H1 (cell line): ENCODE data around the gene TTC21A. TPM values are rescaled to one million over a fixed set of nuclear protein-coding genes. Genes with fewer than 3 reads are reported as not detected.

Experiments
- CTCF ChIA-PET: fragments of 300-600 bp; sonication (Branson Sonifier 250); formaldehyde crosslinking; loops from one replicate; lab custom pipeline; 2021; ENCODE audit not compliant: partially characterized antibody; lab: Charles Lee
- POLR2A ChIA-PET: fragments of 300-600 bp; sonication (Branson Sonifier 250); formaldehyde crosslinking; loops from one replicate; lab custom pipeline; 2021; ENCODE audit warnings: inconsistent platforms; ENCODE audit not compliant: partially characterized antibody; lab: Charles Lee
- DNase-seq, 2 experiments: peaks; one replicate each; pipeline versions ENCODE4 v3.0.0 to v3.0.0-alpha.2; 2010 to 2022; ENCODE audit warnings: low spot score in 2 of 2, low read depth in 1 of 2, mixed read lengths in 1 of 2
- FAIRE-seq: peaks from 2 replicates; lab custom pipeline; 2011; peaks lifted over from hg19 to GRCh38; lab: Jason Lieb, UNC
- H2AFZ ChIP-seq: 2 replicates; pipeline ENCODE4 v1.8.1; 2012; ENCODE audit warnings: low read length, inconsistent platforms
- H2AK5ac ChIP-seq: 2 replicates; pipeline ENCODE4 v1.6.1; 2013; ENCODE audit warnings: low read depth, low read length
- H2BK120ac ChIP-seq: replicated peaks from 2 replicates; pipeline ENCODE3; 2013; ENCODE audit warnings: low read depth, low read length, inconsistent platforms
- H2BK12ac ChIP-seq: 2 replicates; pipeline ENCODE4 v1.6.1; 2013; ENCODE audit warnings: low read depth, low read length
- H2BK15ac ChIP-seq: 2 replicates; pipeline ENCODE4 v1.6.1; 2013; ENCODE audit warnings: low read length
- H2BK20ac ChIP-seq: 2 replicates; pipeline ENCODE4 v1.6.1; 2013; ENCODE audit warnings: low read length
- H2BK5ac ChIP-seq: 2 replicates; pipeline ENCODE4 v1.6.1; 2013; ENCODE audit warnings: low read depth, low read length
- H3K14ac ChIP-seq: 2 replicates; pipeline ENCODE4 v1.6.1; 2013; ENCODE audit warnings: inconsistent platforms; ENCODE audit not compliant: insufficient read length
- H3K18ac ChIP-seq: 2 replicates; pipeline ENCODE4 v1.6.1; 2013; ENCODE audit warnings: low read length; ENCODE audit errors: extremely low read depth
- H3K23ac ChIP-seq: 2 replicates; pipeline ENCODE4 v1.6.1; 2013; ENCODE audit warnings: inconsistent platforms; ENCODE audit not compliant: insufficient read length
- H3K23me2 ChIP-seq: 2 replicates; pipeline ENCODE4 v1.6.1; 2013; ENCODE audit warnings: low read depth, low read length
- H3K27ac ChIP-seq: 2 replicates; pipeline ENCODE4 v1.6.1; 2011; ENCODE audit warnings: low read depth, low read length, inconsistent platforms
- H3K27me3 ChIP-seq, 4 experiments: replicated peaks in 1 of 4; 1 replicate in 1 of 4; 2 replicates in 3 of 4; pipeline versions ENCODE4 v1.6.1 to v1.8.1; 2011 to 2013; ENCODE audit warnings: low read length in 3 of 4, mild to moderate bottlenecking in 3 of 4, inconsistent platforms in 2 of 4, mixed read lengths in 2 of 4, moderate library complexity in 1 of 4; ENCODE audit not compliant: control insufficient read depth in 3 of 4, insufficient read depth in 3 of 4; ENCODE audit errors: extremely low read depth in 1 of 4
- H3K36me3 ChIP-seq, 4 experiments: 2 replicates each; pipeline versions ENCODE4 v1.6.1 to v1.8.1; 2011 to 2013; ENCODE audit warnings: mild to moderate bottlenecking in 4 of 4, low read length in 3 of 4, moderate library complexity in 2 of 4, control low read depth in 1 of 4, inconsistent platforms in 1 of 4; ENCODE audit not compliant: insufficient read depth in 4 of 4, control insufficient read depth in 2 of 4
- H3K4ac ChIP-seq: replicated peaks from 2 replicates; pipeline ENCODE3; 2013; ENCODE audit warnings: low read length, low read depth, mixed read lengths, inconsistent platforms; ENCODE audit not compliant: insufficient read length
- H3K4me1 ChIP-seq, 4 experiments: replicated peaks in 1 of 4; 1 replicate in 1 of 4; 2 replicates in 3 of 4; pipeline versions ENCODE4 v1.6.1 to v1.8.1; 2011 to 2013; ENCODE audit warnings: low read length in 3 of 4, inconsistent platforms in 2 of 4, mixed read lengths in 1 of 4; ENCODE audit not compliant: insufficient read depth in 4 of 4, control insufficient read depth in 3 of 4
- H3K4me2 ChIP-seq, 2 experiments: 2 replicates each; pipeline versions ENCODE4 v1.6.1 to v1.8.1; 2011 to 2013; ENCODE audit warnings: low read depth in 2 of 2, low read length in 2 of 2, control low read depth in 1 of 2, inconsistent platforms in 1 of 2, mild to moderate bottlenecking in 1 of 2; ENCODE audit not compliant: insufficient read depth in 1 of 2
- H3K4me3 ChIP-seq, 4 experiments: fragments of 200-600, 300-600 bp in 1 of 4; sonication (generic), shearing (Covaris generic), sonication (Bioruptor Twin) in 1 of 4; 2 replicates each; pipeline versions ENCODE4 v1.5.1 to v1.8.1; 2011 to 2016; ENCODE audit warnings: low read length in 4 of 4, low read depth in 3 of 4, control low read depth in 2 of 4, inconsistent platforms in 2 of 4, mild to moderate bottlenecking in 2 of 4, mixed read lengths in 1 of 4, moderate library complexity in 1 of 4; ENCODE audit not compliant: insufficient read depth in 2 of 4; ENCODE audit errors: extremely low read depth in 1 of 4
- H3K56ac ChIP-seq: replicated peaks from 2 replicates; pipeline ENCODE3; 2013; ENCODE audit warnings: low read depth, mild to moderate bottlenecking, mixed read lengths, low read length, inconsistent platforms; ENCODE audit not compliant: insufficient read length
- H3K79me1 ChIP-seq: 2 replicates; pipeline ENCODE4 v1.6.1; 2013; ENCODE audit warnings: low read depth, low read length, control low read depth
- H3K79me2 ChIP-seq, 2 experiments: 2 replicates each; pipeline versions ENCODE4 v1.6.1 to v1.8.1; 2012 to 2013; ENCODE audit warnings: low read length in 2 of 2, mild to moderate bottlenecking in 2 of 2, inconsistent platforms in 1 of 2; ENCODE audit not compliant: insufficient read depth in 2 of 2, control insufficient read depth in 1 of 2
- H3K9ac ChIP-seq, 4 experiments: replicated peaks in 1 of 4; 1 replicate in 1 of 4; 2 replicates in 3 of 4; pipeline versions ENCODE4 v1.6.1 to v1.8.1; 2011 to 2013; ENCODE audit warnings: low read depth in 3 of 4, low read length in 3 of 4, control low read depth in 2 of 4, mild to moderate bottlenecking in 2 of 4, moderate library complexity in 2 of 4, inconsistent platforms in 1 of 4; ENCODE audit errors: extremely low read depth in 1 of 4
- H3K9me3 ChIP-seq, 2 experiments: 2 replicates each; pipeline versions ENCODE4 v1.6.1 to v1.8.1; 2012 to 2013; ENCODE audit warnings: mild to moderate bottlenecking in 2 of 2, moderate library complexity in 2 of 2, control low read depth in 1 of 2, inconsistent platforms in 1 of 2, low read depth in 1 of 2, low read length in 1 of 2, mixed read lengths in 1 of 2; ENCODE audit not compliant: insufficient read depth in 2 of 2
- H4K20me1 ChIP-seq, 2 experiments: replicated peaks in 1 of 2; 2 replicates each; pipeline versions ENCODE3 to v1.8.1; 2011 to 2013; ENCODE audit warnings: inconsistent platforms in 2 of 2, low read length in 2 of 2, mild to moderate bottlenecking in 1 of 2; ENCODE audit not compliant: insufficient read depth in 2 of 2, control insufficient read depth in 1 of 2
- H4K5ac ChIP-seq: 2 replicates; pipeline ENCODE4 v1.6.1; 2013; ENCODE audit warnings: low read length, low read depth, mixed read lengths, inconsistent platforms; ENCODE audit not compliant: insufficient read length
- H4K8ac ChIP-seq: 2 replicates; pipeline ENCODE4 v1.8.0; 2013; ENCODE audit warnings: mild to moderate bottlenecking, moderate library complexity, low read length, inconsistent platforms; ENCODE audit not compliant: insufficient read depth; ENCODE audit errors: extremely low read depth
- H4K91ac ChIP-seq: replicated peaks from 2 replicates; pipeline ENCODE3; 2013; ENCODE audit warnings: low read length, mixed read lengths, inconsistent platforms; ENCODE audit not compliant: insufficient read length
- ATF3 ChIP-seq: IDR thresholded peaks from 2 replicates; pipeline ENCODE4 v1.6.1; 2011; ENCODE audit warnings: low read depth, mild to moderate bottlenecking, low read length; ENCODE audit not compliant: insufficient read depth
- CBX5 ChIP-seq: fragments of 300-800, 300-1000 bp; sonication (generic); IDR thresholded peaks from 2 replicates; pipeline ENCODE4 v1.7.1; 2016; ENCODE audit warnings: antibody characterized with exemption, low read length, low read depth
- CTBP2 ChIP-seq: IDR thresholded peaks from 2 replicates; pipeline ENCODE4 v1.7.0; 2011; ENCODE audit warnings: borderline replicate concordance, mild to moderate bottlenecking, moderate library complexity, mixed read lengths, low read length; ENCODE audit not compliant: insufficient read depth, insufficient read length
- EGR1 ChIP-seq: IDR thresholded peaks from 2 replicates; pipeline ENCODE4 v1.6.1; 2011; ENCODE audit warnings: low read depth, low read length, borderline replicate concordance
- EP300 ChIP-seq, 2 experiments: IDR thresholded peaks; 1 replicate in 1 of 2; 2 replicates in 1 of 2; pipeline ENCODE4 v1.6.1; 2011 to 2012; ENCODE audit warnings: low read depth in 2 of 2, low read length in 2 of 2, mild to moderate bottlenecking in 2 of 2, borderline replicate concordance in 1 of 2, inconsistent platforms in 1 of 2, moderate library complexity in 1 of 2
- KDM1A ChIP-seq: fragments of 200-600, 300-600 bp; sonication (generic); IDR thresholded peaks from 2 replicates; pipeline ENCODE4 v1.7.1; 2016; ENCODE audit warnings: mild to moderate bottlenecking, low read length, borderline replicate concordance
- KDM5A ChIP-seq: fragments of 200-600 bp; IDR thresholded peaks from 2 replicates; pipeline ENCODE4 v1.7.1; 2012; ENCODE audit warnings: mild to moderate bottlenecking, low read length, inconsistent platforms, mixed read lengths
- PHF8 ChIP-seq: fragments of 200-600 bp; sonication (generic); conservative IDR thresholded peaks from 2 replicates; pipeline ENCODE4 v1.7.1; 2012; ENCODE audit warnings: low read depth, mild to moderate bottlenecking, inconsistent platforms, low read length, moderate library complexity
- RNF2 ChIP-seq: fragments of 200-900, 300-1000 bp; sonication (generic); IDR thresholded peaks from 2 replicates; pipeline ENCODE4 v1.7.1; 2016; ENCODE audit warnings: borderline replicate concordance, low read depth, mild to moderate bottlenecking, antibody characterized with exemption, low read length; ENCODE audit not compliant: poor library complexity, severe bottlenecking; ENCODE audit errors: missing control alignments
- SIN3A ChIP-seq, 2 experiments: IDR thresholded peaks in 1 of 2; conservative IDR thresholded peaks in 1 of 2; 2 replicates each; pipeline ENCODE4 v1.6.1; 2011 to 2012; ENCODE audit warnings: low read length in 2 of 2, improper control_type of control experiment in 1 of 2, low read depth in 1 of 2, mild to moderate bottlenecking in 1 of 2
- SP2 ChIP-seq: IDR thresholded peaks from 2 replicates; pipeline ENCODE4 v1.6.1; 2012; ENCODE audit warnings: mild to moderate bottlenecking, low read length, inconsistent platforms
- TBP ChIP-seq: IDR thresholded peaks from 2 replicates; pipeline ENCODE4 v1.6.1; 2011; ENCODE audit warnings: low read depth, low read length, improper control_type of control experiment
- WGBS, 2 experiments: shearing (Covaris generic) in 1 of 2; methylation state at CpG; one replicate each; pipeline versions ENCODE4 v1.1.6 to v1.1.7; 2013 to 2015; ENCODE audit warnings: low lambda C conversion rate in 2 of 2, mixed read lengths in 2 of 2, inconsistent platforms in 1 of 2, low coverage in 1 of 2, missing lambda C conversion rate in 1 of 2; ENCODE audit not compliant: insufficient replicate concordance in 2 of 2, insufficient coverage in 1 of 2, insufficient read length in 1 of 2; ENCODE audit errors: extremely low coverage in 1 of 2, missing lambda C conversion rate in 1 of 2; 5-methylcytosine and 5-hydroxymethylcytosine counted together
- polyA plus RNA-seq, 7 experiments: library from polyadenylated mRNA; depleted of rRNA in 3 of 7; stranded (reverse) in 5 of 7; unstranded in 2 of 7; fragments of >200 nt in 5 of 7; fragments of 200-250 nt in 2 of 7; gene quantifications; 1 replicate in 5 of 7; 2 replicates in 1 of 7; 4 replicates in 1 of 7; pipeline versions ENCODE4 v1.2.1 to v1.2.3, GENCODE V29; 2011 to 2013; ENCODE audit warnings: missing spikeins in 2 of 7, mixed read lengths in 2 of 7
- total RNA-seq: library from RNA; stranded (reverse); fragmentation: NEBNext Ultra II Directional; extraction: Animal tissue kit (Norgen Biotek cat#: 25700); gene quantifications from 2 replicates; pipeline ENCODE4 v1.2.1, GENCODE V29; 2021

TTC21A gene
- total and polyA plus RNA-seq, 2 of the 8 experiments (the other 6 are each of a cell fraction or from before 2014, with no cell fraction given) = 2.3 to 2.8 TPM

GRCh38 chr3:39122813-39123212 lies 15.3 kb downstream of the TTC21A start:
- H4K91ac ChIP-seq = no peak overlapping the region
- no peak overlapping the region for H4K8ac ChIP-seq
- no peaks in the 10 kb centered on the region for H4K20me1 ChIP-seq
- H3K4me2 ChIP-seq = no peak overlapping the region
- no peaks in the 10 kb centered on the region for H3K79me1 ChIP-seq
- no peak overlapping the region for H3K18ac ChIP-seq
- DNase-seq = no peak
- WGBS, 2 experiments = 73% methylated on average over 1 of the region's 1 CpG; no CpG with 5 or more reads in 1 of the 2 experiments
- no peak overlapping the region for H3K4ac ChIP-seq
- FAIRE-seq = no peak
- H2BK5ac ChIP-seq = no peak overlapping the region
- H3K27me3 ChIP-seq = no peaks in the 10 kb centered on the region; a peak in 1 of 7 replicates
- CTCF ChIA-PET = interaction anchor here (1.0 to 20.0 kb wide), 4 partner anchors 9 to 169 kb away, joined by 3 to 496 read pairs (median 186); partner anchors contain the start of gene XIRP1
- no peak overlapping the region for H2BK20ac ChIP-seq
- H2BK15ac ChIP-seq = no peak overlapping the region
- H3K56ac ChIP-seq = no peak overlapping the region
- no peak overlapping the region for H3K4me3 ChIP-seq
- no peak overlapping the region for H3K27ac ChIP-seq
- H2AK5ac ChIP-seq = no peak overlapping the region
- no peak overlapping the region for H2BK120ac ChIP-seq
- H2BK12ac ChIP-seq = no peak overlapping the region
- 0 out of 7 replicates have a peak, but pooled peaks cover 0 to 3% (median 0%) of the 10 kb centered on the region in 4 experiments for H3K4me1 ChIP-seq
- no peaks in the 10 kb centered on the region for H3K79me2 ChIP-seq
- H3K36me3 ChIP-seq = no peaks in the 10 kb centered on the region
- POLR2A ChIA-PET = no interaction called here
- no peaks in the 10 kb centered on the region for H3K9me3 ChIP-seq
- H3K9ac ChIP-seq = no peak overlapping the region
- H2AFZ ChIP-seq = no peak overlapping the region
- no peak overlapping the region for H3K14ac ChIP-seq
- H4K5ac ChIP-seq = no peak overlapping the region
- H3K23ac ChIP-seq = no peak overlapping the region
- no peaks in the 10 kb centered on the region; the same call in 1 of the 2 replicates for H3K23me2 ChIP-seq
- TF ChIP-seq KDM1A (no peak), SP2 (no peak), KDM5A (no peak), CBX5 (no peak), CTBP2 (no peak), TBP (no peak), EGR1 (no peak), PHF8 (no peak), EP300 (IDR thresholded peaks at IDR 0.05; ENCODE audit: borderline replicate concordance in 1 of 2, low read depth in 2 of 2, low read length in 2 of 2) (no peak), RNF2 (no peak), ATF3 (no peak), SIN3A (conservative IDR thresholded peaks at IDR 0.05 in 1 of 2, IDR thresholded peaks at IDR 0.05 in 1 of 2; ENCODE audit: low read depth in 1 of 2, low read length in 2 of 2) (no peak)
